ENCODE data around the gene CDC42. TPM values are rescaled to one million over a fixed set of nuclear protein-coding genes. Genes with fewer than 3 reads are reported as not detected.

Gene CDC42
- total and polyA plus RNA-seq, 2 of the 13 experiments (the other 11 are each of a cell fraction or from before 2014, with no cell fraction given): 138 to 237 TPM

DNA sequence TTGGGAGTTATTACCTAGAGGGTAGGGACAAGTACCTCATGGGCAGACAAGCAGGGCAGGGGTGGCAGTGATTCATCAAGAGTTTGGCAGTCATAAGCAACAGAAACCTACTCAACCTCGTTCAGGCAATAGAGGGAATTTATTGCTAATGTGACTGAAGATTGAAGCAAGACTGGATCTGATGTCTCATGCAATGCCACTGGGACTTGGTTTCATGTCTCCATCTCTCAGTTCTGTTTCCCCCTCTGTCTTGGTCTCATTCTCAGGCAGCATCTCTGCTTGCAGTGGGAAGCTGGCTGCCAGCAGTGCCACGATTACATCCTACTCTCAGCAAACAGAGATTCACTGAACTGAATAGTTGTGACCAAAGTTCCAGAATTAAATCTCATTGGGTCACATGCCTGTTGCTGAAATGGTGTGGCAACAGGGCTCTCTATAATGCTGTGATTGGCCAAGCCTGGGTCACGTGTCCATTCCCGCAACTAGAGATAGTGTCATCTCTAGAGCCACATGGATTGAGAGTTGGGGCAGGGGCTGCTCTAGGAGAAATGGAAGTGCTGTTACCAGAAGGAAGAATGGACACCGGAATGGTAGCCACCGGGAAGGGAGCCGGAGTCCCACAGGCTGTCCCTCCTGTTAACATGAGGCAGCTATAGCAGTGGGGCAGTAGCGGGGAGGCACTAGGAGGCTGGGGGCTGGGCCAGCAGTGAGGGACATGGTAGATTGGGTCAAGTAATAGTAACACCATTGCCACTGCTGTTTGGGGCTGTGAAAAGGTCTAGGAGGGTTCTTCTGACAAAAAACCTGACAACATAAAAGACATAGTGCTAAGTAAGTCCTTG is 3.9 kb upstream of the CDC42 start (continued):
- TF ChIP-seq, protein P1, sequence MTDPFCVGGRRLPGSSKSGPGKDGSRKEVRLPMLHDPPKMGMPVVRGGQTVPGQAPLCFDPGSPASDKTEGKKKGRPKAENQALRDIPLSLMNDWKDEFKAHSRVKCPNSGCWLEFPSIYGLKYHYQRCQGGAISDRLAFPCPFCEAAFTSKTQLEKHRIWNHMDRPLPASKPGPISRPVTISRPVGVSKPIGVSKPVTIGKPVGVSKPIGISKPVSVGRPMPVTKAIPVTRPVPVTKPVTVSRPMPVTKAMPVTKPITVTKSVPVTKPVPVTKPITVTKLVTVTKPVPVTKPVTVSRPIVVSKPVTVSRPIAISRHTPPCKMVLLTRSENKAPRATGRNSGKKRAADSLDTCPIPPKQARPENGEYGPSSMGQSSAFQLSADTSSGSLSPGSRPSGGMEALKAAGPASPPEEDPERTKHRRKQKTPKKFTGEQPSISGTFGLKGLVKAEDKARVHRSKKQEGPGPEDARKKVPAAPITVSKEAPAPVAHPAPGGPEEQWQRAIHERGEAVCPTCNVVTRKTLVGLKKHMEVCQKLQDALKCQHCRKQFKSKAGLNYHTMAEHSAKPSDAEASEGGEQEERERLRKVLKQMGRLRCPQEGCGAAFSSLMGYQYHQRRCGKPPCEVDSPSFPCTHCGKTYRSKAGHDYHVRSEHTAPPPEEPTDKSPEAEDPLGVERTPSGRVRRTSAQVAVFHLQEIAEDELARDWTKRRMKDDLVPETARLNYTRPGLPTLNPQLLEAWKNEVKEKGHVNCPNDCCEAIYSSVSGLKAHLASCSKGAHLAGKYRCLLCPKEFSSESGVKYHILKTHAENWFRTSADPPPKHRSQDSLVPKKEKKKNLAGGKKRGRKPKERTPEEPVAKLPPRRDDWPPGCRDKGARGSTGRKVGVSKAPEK (CRISPR knock-in tag; IDR thresholded peaks at IDR 0.05; ENCODE audit: borderline replicate concordance): no peak
- TF ChIP-seq HES4 (CRISPR knock-in tag; IDR thresholded peaks at IDR 0.05; ENCODE audit: borderline replicate concordance) (no peak), TBL1XR1 (IDR thresholded peaks at IDR 0.05; ENCODE audit: borderline replicate concordance, low read length, partially characterized antibody) (no peak), ISL2 (CRISPR knock-in tag; IDR thresholded peaks at IDR 0.05) (no peak), THAP11 (CRISPR knock-in tag; IDR thresholded peaks at IDR 0.05) (no peak; the same call in 1 of the 2 replicates), JARID2 (CRISPR knock-in tag; IDR thresholded peaks at IDR 0.05; ENCODE audit: insufficient replicate concordance) (no peak), BORCS8-MEF2B (CRISPR knock-in tag; IDR thresholded peaks at IDR 0.05) (no peak), SP4 (CRISPR knock-in tag; IDR thresholded peaks at IDR 0.05) (no peak), MIXL1 (CRISPR knock-in tag; IDR thresholded peaks at IDR 0.05) (no peak), FOXJ3 (CRISPR knock-in tag; IDR thresholded peaks at IDR 0.05; ENCODE audit: borderline replicate concordance) (no peak), ZNF768 (CRISPR knock-in tag; IDR thresholded peaks at IDR 0.05) (no peak), MIER3 (CRISPR knock-in tag; IDR thresholded peaks at IDR 0.05; ENCODE audit: borderline replicate concordance) (0 out of 2 replicates have a peak, but pooled peaks have one; percentile 26), ARNTL (CRISPR knock-in tag; IDR thresholded peaks at IDR 0.05) (no peak), KMT2A (CRISPR knock-in tag; IDR thresholded peaks at IDR 0.05) (no peak)
- TF ChIP-seq, protein P2, sequence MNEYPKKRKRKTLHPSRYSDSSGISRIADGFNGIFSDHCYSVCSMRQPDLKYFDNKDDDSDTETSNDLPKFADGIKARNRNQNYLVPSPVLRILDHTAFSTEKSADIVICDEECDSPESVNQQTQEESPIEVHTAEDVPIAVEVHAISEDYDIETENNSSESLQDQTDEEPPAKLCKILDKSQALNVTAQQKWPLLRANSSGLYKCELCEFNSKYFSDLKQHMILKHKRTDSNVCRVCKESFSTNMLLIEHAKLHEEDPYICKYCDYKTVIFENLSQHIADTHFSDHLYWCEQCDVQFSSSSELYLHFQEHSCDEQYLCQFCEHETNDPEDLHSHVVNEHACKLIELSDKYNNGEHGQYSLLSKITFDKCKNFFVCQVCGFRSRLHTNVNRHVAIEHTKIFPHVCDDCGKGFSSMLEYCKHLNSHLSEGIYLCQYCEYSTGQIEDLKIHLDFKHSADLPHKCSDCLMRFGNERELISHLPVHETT (CRISPR knock-in tag; conservative IDR thresholded peaks at IDR 0.05): no peak
- TF ChIP-seq, protein P3, sequence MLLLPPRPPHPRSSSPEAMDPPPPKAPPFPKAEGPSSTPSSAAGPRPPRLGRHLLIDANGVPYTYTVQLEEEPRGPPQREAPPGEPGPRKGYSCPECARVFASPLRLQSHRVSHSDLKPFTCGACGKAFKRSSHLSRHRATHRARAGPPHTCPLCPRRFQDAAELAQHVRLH (CRISPR knock-in tag; IDR thresholded peaks at IDR 0.05; ENCODE audit: borderline replicate concordance, low read depth): no peak
- TF ChIP-seq, protein P4, sequence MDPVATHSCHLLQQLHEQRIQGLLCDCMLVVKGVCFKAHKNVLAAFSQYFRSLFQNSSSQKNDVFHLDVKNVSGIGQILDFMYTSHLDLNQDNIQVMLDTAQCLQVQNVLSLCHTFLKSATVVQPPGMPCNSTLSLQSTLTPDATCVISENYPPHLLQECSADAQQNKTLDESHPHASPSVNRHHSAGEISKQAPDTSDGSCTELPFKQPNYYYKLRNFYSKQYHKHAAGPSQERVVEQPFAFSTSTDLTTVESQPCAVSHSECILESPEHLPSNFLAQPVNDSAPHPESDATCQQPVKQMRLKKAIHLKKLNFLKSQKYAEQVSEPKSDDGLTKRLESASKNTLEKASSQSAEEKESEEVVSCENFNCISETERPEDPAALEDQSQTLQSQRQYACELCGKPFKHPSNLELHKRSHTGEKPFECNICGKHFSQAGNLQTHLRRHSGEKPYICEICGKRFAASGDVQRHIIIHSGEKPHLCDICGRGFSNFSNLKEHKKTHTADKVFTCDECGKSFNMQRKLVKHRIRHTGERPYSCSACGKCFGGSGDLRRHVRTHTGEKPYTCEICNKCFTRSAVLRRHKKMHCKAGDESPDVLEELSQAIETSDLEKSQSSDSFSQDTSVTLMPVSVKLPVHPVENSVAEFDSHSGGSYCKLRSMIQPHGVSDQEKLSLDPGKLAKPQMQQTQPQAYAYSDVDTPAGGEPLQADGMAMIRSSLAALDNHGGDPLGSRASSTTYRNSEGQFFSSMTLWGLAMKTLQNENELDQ (CRISPR knock-in tag; IDR thresholded peaks at IDR 0.05; ENCODE audit: borderline replicate concordance): no peak
- TF ChIP-seq, protein P5, sequence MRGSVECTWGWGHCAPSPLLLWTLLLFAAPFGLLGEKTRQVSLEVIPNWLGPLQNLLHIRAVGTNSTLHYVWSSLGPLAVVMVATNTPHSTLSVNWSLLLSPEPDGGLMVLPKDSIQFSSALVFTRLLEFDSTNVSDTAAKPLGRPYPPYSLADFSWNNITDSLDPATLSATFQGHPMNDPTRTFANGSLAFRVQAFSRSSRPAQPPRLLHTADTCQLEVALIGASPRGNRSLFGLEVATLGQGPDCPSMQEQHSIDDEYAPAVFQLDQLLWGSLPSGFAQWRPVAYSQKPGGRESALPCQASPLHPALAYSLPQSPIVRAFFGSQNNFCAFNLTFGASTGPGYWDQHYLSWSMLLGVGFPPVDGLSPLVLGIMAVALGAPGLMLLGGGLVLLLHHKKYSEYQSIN (CRISPR knock-in tag; IDR thresholded peaks at IDR 0.05; ENCODE audit: borderline replicate concordance): no peak

All from HepG2 (cell line).